HG03175 (cell line): ENCODE data around the gene CYTH1.

Source experiments
- ATAC-seq: cut with Tn5 transposase; IDR thresholded peaks from one replicate; pipeline ENCODE4 v1.9.1; 2021; ENCODE audit warnings: mild to moderate bottlenecking, moderate library complexity; ENCODE audit not compliant: unreplicated experiment

The CYTH1 gene

DNA sequence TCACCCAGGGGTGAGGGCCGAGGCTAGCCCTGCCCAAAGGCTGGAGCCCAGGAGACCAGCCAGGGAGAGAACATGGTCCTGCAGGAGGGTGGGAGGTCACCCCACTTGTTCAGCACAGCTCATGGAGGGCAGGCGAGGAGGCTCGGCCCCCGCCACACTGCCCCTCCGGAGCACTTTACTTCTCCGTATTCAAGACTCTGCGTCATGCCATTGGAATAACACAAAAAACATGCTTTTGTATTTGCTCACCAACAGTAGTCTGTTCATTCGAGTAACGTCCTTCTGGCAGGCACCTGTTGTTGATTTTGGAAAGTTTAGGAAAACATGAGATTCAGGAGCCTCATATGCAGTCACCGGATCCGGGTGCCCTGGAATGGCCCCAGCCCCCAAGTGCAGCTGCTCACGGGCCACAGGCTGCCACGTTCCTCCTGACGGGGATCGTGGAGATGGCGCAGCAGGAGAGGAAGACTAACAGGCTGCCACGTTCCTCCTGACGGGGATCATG is 123.7 kb downstream of the CYTH1 start:
- ATAC-seq, result no peak

DNA sequence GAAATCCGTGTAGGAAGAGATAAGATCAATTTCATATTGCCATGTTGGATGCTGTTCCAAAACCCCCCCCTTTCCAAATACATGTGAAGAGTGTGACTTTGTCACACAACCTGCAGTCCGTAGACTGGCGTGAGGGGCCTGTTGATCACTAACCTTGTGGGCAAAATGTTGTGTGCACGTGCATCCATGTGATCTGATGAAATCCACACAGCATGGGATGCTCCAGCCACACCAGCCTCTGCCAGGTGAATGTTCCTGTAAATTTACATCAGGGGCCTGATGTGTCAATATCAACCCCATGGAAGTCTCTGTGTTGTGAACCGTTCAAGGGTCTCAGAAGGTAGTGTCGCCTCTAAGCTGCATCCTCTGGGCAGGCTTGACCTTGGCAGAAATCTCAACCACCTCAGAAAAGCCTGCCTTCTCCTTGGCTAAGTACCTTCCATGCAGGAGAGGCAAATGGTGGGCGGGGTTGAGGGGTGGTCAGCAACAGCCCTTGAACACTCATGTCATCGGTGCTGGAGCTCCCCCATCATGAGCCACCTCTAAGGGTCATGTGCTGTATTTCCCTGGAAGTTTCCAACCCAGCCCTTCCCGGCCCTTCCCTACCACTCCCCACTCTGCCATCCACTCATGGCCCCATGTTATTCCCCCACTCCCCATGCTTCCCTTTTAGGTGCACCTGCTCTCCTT is 126.7 kb downstream of the CYTH1 start:
- ATAC-seq, result no peak

DNA sequence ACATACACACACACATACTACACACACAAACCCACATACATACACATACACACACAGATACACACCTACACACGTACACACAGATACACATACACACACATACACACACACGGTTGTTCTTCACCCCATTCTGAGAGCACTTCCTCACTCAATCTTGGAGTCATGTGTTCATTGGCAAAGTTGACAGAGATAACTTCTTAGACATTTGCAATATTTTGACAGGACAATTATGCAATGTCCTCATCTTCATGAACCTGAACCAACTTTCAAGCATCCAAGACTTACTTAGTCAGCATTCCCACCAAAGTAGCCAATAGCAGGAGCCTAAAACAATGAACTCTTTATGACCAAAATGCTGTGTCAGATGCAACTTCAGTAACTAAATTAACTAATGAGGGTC is 127.7 kb downstream of the CYTH1 start:
- no peak for ATAC-seq

DNA sequence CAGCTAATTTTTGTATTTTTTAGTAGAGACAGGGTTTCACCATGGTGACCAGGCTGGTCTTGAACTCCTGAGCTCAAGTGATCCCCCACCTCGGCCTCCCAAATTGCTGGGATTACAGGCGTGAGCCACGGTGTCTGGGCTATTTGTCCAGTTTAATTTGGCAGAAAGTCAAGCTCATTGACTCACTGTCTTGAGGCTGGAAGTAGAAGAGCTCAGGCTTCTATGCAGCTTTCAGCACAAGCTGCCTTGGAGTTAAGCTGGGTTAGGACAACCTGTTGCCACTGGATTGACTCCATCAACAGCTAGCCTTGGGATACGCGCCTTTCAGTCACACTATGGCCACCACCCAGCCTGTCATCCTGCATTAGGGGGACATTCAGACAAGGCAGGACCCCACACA is 128.7 kb downstream of the CYTH1 start:
- no peak for ATAC-seq

DNA sequence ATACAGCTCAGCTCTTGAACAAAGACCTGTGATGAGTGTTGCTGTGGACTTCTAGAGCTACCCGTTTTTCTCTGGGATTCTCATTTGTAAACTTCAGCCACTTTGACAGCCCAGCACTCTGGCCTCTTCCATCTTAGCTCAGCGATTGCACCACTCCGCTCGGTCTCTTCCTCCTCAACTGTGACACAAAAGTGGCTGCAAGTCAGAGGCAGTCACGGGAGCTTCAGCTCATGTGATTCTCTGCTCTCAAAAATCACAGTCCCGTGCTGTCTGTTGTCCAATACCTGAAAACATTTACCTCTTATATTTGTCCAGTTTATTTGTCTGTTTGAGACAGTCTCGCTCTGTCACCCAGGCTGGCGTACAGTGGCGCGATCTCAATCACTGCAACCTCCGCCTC is 129.2 kb downstream of the CYTH1 start:
- no peak for ATAC-seq

DNA sequence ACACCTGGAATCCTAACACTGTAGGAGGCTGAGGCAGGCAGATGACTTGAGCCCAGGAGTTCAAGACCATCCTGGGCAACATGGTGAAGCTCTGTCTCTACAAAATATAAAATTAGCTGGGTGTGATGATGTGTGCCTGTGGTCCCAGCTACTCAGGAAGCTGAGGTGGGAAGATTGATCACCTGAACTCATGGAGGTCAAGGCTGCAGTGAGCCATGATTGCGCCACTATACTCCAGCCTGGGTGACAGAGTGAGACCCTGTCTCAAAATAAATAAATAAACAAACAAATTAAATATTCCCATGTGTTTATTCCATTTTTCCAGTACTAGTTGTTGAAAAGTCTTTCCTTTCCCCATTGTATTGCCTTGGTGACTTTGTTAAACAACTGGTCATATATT is 130.0 kb downstream of the CYTH1 start:
- ATAC-seq, result no peak

DNA sequence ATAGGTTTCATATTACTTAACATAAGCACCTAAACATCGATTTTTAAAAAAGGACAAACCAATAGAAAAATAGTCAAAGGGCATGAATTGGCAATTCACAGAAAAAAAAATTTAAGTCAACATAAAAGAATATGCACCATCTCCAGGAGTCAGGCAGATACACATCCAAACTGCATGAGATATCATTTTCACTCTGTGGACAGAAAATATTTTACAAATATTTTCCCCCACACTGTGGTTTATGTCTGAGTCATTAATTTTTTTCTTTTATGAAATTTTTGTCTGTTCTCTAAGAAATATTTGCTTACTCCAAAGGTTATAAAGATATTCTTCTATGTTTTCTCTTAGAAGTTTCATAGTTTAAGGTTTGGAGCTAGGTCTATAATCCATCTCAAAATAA is 130.5 kb downstream of the CYTH1 start:
- no peak for ATAC-seq

DNA sequence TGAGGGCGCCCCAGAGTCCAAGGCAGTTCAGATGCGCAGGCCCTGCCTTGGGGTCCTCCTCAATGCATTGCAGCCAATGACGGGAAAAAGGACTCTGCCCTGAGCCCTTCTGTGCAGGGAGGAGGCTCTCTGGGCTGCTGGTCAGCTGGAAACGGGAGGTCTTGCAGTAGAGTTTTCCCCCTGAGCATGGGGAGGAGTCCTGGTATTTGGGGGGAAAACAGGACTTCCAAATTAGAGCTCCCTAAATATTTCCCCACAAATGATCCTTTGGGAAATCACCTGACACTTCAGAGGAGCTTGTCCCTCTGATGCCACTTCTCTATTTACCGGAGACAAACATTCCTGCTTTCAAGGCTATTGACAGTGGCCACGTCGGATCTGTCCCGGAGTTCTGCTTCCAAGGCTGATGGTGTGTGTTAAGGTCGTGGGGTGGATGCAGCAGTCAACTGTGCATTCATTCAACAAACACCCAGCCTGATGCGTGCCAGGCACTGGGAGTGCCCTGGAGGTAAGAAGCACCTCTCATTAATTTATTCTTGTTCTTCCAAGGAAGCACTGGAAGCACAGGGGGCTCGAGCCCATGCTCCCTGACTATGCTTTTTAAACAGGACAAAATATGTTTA is 131.9 kb downstream of the CYTH1 start:
- ATAC-seq, result no peak

DNA sequence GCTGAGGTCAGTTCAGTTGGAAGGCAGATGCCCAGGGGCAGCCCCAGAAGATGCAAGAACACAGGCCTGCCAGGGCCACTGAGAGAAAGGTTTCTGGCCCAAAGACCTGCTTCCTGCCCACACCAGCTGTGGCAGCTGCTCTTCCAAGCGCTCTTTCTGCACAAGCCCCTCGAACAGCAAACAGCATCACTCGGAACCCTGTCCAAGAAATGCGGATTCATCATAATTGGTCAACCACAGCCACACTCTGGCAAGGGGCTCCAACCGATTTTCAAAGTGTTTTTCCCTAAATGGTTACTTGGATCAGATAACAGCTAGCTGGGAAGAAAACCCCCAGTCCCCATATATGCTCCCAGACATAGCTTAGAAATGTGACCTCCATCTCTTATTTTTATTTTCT is 133.8 kb downstream of the CYTH1 start:
- ATAC-seq, result no peak

DNA sequence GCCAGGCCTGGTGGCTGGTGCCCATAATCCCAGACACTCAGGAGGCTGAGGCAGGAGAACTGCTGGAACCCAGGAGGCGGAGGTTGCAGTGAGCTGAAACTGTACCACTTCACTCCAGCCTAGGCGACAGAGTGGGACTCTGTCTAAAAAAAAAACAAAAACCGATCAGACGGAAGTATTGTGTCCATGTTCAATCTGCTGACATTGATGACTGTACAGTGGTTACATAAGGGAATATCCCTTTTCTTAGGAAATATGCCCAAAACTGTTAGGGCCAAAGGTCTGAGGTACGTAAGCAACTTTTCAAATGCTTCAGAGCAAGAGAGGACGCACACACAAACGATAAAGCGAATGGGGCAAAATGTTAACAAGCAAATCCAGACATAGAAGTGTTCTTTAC is 135.0 kb downstream of the CYTH1 start:
- no peak for ATAC-seq

DNA sequence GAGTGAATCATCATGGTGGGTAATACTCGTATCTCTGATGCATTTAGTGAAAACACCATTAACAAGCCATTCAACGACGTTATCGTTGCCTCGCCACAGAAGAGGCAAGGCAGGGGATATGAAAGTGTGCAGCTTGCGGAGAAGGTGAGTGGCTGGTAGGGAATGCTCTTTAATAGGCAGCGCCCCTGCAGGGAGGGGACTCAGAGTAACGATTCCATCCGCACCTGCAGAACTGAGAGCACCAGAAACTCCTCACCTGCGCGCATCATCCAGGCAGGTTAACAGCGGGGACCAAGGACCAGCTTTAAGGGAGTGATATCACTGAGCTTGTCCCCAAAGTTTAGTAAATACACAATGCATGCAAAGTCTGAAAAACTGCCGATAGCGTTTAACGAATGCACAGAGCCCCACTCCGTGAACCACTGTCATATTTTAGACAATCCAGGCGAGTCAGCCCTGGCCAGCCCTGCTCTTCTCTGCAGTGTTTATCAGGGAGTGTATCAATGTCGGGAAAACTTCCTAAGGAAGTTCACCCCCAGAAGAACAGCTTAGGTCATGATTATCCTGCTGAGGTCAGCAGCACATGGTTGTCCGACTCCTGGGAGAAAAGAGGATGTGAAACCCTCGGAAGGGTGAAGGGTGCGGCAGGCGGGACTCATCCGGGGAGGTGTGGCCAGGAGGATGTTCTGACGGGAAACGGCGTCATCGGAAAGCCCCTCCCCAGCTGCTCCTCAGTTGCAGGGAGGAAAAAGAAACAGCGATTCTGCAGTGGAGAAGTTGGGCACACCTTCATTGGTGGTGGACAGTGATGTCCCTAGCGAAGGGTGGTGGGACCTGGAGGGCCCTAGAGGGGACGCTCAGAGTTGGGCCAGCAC is 136.4 kb downstream of the CYTH1 start:
- ATAC-seq, result no peak

DNA sequence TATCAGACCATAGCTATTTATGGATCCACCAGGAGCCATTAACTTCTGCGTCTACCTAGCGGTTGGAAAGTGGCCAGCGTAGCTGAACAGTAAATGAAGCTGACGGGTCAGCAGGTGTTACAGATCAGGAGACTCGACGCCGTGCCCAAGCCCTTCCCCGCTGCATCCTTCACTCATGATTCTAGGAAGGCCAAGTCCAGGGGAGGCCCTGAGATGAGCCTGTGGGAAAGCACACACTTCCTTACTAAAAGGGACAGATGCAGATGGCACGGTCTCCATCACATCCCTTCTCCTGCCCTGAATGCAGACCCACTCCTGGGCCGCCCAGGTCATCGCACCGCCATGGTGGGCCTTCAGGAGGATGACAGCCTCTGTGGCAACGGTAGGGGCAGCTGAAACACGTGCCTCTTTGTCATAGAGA is 137.1 kb downstream of the CYTH1 start:
- no peak for ATAC-seq

DNA sequence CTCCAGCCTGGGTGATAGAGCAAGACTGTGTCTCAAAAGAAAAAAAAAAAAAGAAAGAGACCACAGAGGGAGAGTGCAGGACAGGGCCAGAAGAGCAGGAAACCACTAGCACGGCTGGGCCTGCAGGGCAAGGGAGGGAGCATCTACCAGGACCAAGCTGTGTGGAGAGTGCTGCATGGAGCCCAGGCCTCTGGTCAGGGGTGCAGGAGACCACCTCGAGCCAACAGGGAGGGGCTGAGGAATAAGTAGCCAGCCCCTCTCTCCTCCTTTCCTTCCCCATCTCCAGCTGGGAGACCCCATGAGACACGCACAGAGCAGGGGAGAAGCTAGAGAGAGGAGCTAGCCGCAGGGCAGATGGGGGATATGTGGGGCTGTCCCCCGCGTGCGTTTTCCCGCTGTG is 137.8 kb downstream of the CYTH1 start:
- ATAC-seq, result no peak

DNA sequence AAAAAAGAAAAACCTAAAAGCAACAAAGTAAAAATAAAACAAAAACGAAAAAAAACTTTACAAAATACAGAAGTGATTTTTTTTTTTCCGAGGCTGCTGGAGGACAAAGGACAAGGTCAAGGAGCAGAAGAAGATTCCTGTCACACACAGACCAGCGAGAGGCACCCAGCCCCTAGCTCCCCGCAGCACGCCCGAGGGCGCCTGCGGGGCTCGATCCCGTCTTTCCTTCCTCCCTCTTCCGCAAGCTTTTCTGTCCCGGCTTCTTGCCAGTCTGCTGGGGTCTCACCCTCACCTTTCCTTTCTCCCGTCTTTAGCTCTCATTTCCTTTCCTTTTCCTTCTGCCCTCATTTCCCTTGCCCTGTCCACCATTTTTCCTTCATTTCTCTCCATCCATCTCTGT is 138.7 kb downstream of the CYTH1 start:
- no peak for ATAC-seq

DNA sequence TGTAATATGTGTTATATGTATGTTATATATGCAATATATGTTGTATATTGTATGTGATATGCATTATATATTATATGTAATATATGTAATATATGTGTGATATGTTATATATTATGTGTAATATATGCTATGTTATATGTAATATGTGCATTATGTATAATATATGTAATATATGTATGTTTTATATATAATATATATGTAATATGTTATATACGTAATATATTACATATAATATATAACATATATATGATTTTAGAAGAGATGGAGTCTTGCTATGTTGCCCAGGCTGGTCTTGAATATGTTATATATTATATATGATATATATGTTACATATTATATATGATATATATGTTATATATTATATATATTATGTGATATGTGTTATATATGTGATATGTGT is 139.4 kb downstream of the CYTH1 start:
- ATAC-seq, result no peak

DNA sequence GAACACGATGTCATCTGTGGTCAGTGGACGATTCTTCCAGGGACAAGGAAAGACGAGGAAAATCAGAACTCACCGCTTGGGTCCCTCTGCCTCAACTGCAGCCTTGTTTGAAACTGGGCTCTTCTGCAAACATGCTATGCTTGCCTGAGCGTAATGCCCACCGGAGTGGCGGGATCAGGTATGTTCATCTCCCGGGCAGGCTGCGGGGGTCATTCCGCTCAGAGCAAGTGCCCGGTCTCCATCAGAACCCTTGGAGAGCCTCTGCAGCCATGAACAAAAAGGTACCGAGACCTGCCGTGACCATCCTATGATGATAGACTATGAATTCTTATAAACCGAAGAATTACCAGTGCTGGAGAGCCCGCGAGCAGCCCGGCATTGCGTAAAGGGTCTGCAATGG is 140.4 kb downstream of the CYTH1 start:
- ATAC-seq, result no peak

DNA sequence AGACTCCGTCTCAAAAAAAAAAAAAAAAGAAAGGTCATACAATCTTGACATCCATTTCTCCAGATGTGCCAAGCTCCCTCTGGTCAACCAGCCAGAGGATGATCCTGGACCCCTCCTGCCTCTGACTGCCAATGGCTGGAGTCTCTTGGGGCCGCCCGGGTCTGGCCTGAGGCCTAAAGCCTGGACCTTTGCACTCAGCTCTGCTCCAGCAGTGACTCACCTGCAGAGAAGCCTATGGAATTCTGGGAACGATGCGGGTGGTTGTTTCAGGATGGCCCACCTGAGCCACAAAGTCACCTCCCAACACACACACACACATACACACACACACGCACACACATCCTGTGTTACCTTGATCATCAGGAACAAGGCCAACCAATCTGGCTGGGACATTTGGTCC is 140.8 kb downstream of the CYTH1 start:
- no peak for ATAC-seq

DNA sequence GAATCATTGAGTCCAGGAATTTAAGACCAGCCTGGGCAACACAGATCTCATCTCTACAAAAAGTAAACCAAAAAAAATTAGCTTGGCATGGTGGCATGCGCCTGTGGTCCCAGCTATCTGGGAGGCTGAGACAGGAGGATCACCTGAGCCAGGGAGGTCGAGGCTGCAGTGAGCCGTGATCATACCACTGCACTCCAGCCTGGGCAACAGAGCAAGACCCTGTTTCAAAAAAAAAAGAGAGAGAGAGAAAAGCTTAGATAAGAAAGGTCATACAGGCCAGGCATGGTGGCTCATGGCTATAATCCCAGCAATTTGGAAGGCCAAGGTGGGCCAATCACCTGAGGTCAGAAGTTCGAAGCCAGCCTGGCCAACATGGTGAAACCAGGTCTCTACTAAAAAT is 141.4 kb downstream of the CYTH1 start:
- no peak for ATAC-seq

DNA sequence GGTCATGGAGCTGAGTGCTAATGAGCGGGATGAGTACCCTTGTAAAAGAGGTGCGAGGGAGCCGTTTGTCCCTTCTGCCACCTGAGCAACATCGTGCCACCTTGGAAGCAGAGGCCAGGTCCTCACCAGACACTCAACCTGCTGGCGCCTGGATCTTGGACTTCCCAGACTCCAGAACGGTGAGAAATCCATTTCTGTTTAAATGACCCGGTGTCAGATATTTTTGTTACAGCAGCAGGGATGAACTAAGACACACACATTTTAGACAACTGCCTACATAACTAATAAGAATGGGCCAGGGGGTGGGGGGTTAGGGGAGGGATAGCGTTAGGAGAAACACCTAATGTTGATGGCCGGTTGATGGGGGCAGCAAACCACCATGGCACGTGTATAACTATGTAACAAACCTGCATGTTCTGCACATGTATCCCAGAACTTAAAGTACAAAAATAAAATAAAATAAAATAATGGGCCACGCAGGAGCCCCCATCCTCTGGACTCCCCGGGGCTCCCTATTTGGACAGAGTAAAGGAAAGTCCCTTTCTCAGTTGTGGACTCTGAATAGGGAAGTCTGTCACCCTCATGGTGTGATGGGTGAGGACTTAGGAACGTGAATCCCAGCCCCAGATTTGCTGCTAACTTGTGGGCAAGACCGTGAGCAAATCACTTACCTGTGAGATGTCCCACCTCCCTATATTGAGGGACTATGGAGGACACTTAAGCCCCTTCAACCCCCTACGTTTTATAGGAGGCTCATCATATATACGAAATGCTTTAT is 144.2 kb downstream of the CYTH1 start:
- ATAC-seq, result no peak

DNA sequence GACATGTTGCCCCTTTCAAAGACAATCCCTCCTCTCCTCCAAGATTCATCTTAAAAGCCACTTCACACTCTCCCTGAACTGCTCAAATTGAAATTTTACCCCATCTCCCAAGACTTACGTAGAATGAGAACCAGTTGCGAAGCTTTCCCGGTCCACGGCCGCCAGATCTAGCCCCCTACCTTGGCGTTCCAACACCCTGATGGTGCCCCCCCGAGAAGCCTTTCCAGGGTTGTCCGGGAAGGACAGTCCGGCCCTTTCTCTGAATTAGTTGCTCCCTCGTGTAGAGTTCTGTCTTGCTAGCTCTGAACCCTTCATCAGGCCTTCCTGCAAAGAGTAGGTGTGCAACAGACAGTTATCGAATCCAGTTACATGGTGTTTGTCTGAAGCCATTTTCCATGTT is 144.9 kb downstream of the CYTH1 start:
- no peak for ATAC-seq

DNA sequence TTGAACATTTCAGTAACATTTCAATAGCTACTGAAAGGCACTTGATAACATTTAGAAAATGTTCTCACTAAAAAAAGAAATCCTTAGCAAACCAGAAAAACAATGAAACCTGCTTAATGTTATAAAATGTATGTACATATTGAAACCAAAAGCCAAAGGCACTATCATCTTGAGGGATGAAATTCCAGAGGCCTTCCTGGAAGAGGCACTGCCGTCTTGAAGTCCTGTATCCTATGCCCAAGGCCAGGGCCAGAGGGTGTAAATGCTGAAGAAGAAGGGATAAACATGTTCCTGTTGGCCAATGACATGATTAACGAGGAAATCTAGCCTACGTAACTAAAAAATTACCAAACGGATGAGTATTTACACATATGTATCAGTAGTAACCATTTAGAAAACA is 147.9 kb downstream of the CYTH1 start:
- ATAC-seq, result no peak
